Stomach smooth muscle (tissue), 2 donors: Measurements from ENCODE around the gene CCDC88B.

ENCODE experiments used
- H3K27ac ChIP-seq: one replicate; pipeline ENCODE4 v1.7.0; 2013; ENCODE audit warnings: mild to moderate bottlenecking, low read length, inconsistent platforms
- H3K27me3 ChIP-seq, 2 donors: one replicate each; pipeline ENCODE4 v1.7.0; 2013; ENCODE audit warnings: low read length in 2 of 2; ENCODE audit not compliant: insufficient read depth in 2 of 2, control insufficient read depth in 1 of 2
- H3K36me3 ChIP-seq, 2 donors: one replicate each; pipeline ENCODE4 v1.7.0; 2013; ENCODE audit warnings: low read length in 2 of 2; ENCODE audit not compliant: control insufficient read depth in 2 of 2, insufficient read depth in 2 of 2
- H3K4me1 ChIP-seq: one replicate; pipeline ENCODE4 v1.7.0; 2013; ENCODE audit warnings: low read length; ENCODE audit not compliant: control insufficient read depth, insufficient read depth
- H3K4me3 ChIP-seq, 2 donors: one replicate each; pipeline ENCODE4 v1.7.0; 2013; ENCODE audit warnings: low read length in 2 of 2
- H3K9ac ChIP-seq, 2 donors: one replicate each; pipeline ENCODE4 v1.7.0; 2013; ENCODE audit warnings: low read length in 2 of 2, mild to moderate bottlenecking in 1 of 2
- H3K9me3 ChIP-seq, 2 donors: one replicate each; pipeline ENCODE4 v1.7.0; 2013; ENCODE audit warnings: low read length in 2 of 2; ENCODE audit not compliant: control insufficient read depth in 2 of 2
- donor health status: healthy.
- donor health status: Pancreatic carcinoma.

Gene CCDC88B

GRCh38 chr11:64324692-64325469 is 15.1 kb upstream of the CCDC88B start:
- no peak overlapping the region for H3K27ac ChIP-seq
- no peaks in the 10 kb centered on the region for H3K27me3 ChIP-seq
- peaks cover 2% of the 10 kb centered on the region for H3K4me1 ChIP-seq
- H3K4me3 ChIP-seq = no peak overlapping the region
- H3K9me3 ChIP-seq = no peaks in the 10 kb centered on the region
- H3K9ac ChIP-seq = no peak overlapping the region
- peaks cover 0 to 4% of the 10 kb centered on the region in 2 donors for H3K36me3 ChIP-seq

- Histone ChIP-seq H3K9ac (no peak overlapping the region), H3K27me3 (no peaks in the 10 kb centered on the region), H3K4me1 (peaks cover 8% of the 10 kb centered on the region), H3K9me3 (no peaks in the 10 kb centered on the region), H3K27ac (no peak overlapping the region), H3K36me3 (no peaks in the 10 kb centered on the region), H3K4me3 (no peak overlapping the region)
These were observed 12.6 kb upstream of the CCDC88B start for GRCh38 chr11:64327375-64327774.

- H3K4me1 ChIP-seq = peaks cover 8% of the 10 kb centered on the region
- no peaks in the 10 kb centered on the region for H3K9me3 ChIP-seq
- H3K36me3 ChIP-seq = no peaks in the 10 kb centered on the region
- no peak overlapping the region for H3K4me3 ChIP-seq
- H3K9ac ChIP-seq = no peak overlapping the region
- H3K27me3 ChIP-seq = no peaks in the 10 kb centered on the region
- no peak overlapping the region for H3K27ac ChIP-seq
These were observed 12.0 kb upstream of the CCDC88B start for GRCh38 chr11:64327993-64328392.

GRCh38 chr11:64330888-64331287 is 9.1 kb upstream of the CCDC88B start:
- Histone ChIP-seq H3K9me3 (no peaks in the 10 kb centered on the region), H3K9ac (no peak overlapping the region), H3K27ac (no peak overlapping the region)

GRCh38 chr11:64331569-64332371 is 8.2 kb upstream of the CCDC88B start:
- Histone ChIP-seq H3K36me3 (no peaks in the 10 kb centered on the region), H3K9ac (no peak overlapping the region), H3K27ac (no peak overlapping the region), H3K4me3 (no peak overlapping the region), H3K4me1 (peaks cover 8% of the 10 kb centered on the region), H3K9me3 (no peaks in the 10 kb centered on the region), H3K27me3 (no peaks in the 10 kb centered on the region)

More at GRCh38 chr11:64330888-64331287, 9.1 kb upstream of the CCDC88B start:
- H3K4me3 ChIP-seq = no peak overlapping the region
- no peaks in the 10 kb centered on the region for H3K27me3 ChIP-seq
- no peaks in the 10 kb centered on the region for H3K36me3 ChIP-seq
- peaks cover 8% of the 10 kb centered on the region for H3K4me1 ChIP-seq

GRCh38 chr11:64333556-64333955 is 6.4 kb upstream of the CCDC88B start:
- no peak overlapping the region for H3K27ac ChIP-seq
- no peak overlapping the region for H3K9ac ChIP-seq
- peaks cover 8% of the 10 kb centered on the region for H3K4me1 ChIP-seq
- H3K4me3 ChIP-seq = no peak overlapping the region
- H3K36me3 ChIP-seq = no peaks in the 10 kb centered on the region
- H3K9me3 ChIP-seq = no peaks in the 10 kb centered on the region
- H3K27me3 ChIP-seq = no peaks in the 10 kb centered on the region

GRCh38 chr11:64334764-64335735 is 5.0 kb upstream of the CCDC88B start:
- Histone ChIP-seq H3K27ac (no peak overlapping the region), H3K9ac (no peak overlapping the region), H3K4me3 (no peak overlapping the region), H3K27me3 (no peaks in the 10 kb centered on the region), H3K9me3 (no peaks in the 10 kb centered on the region), H3K36me3 (no peaks in the 10 kb centered on the region), H3K4me1 (peaks cover 8% of the 10 kb centered on the region)

- Histone ChIP-seq H3K36me3 (no peaks in the 10 kb centered on the region), H3K27ac (no peak overlapping the region), H3K9me3 (no peaks in the 10 kb centered on the region), H3K4me3 (no peak overlapping the region), H3K4me1 (peaks cover 11% of the 10 kb centered on the region), H3K9ac (no peak overlapping the region), H3K27me3 (no peaks in the 10 kb centered on the region)
These were observed 2.3 kb upstream of the CCDC88B start for GRCh38 chr11:64337538-64338249.

- Histone ChIP-seq H3K9ac (no peak overlapping the region), H3K4me3 (no peak overlapping the region), H3K4me1 (peaks cover 11% of the 10 kb centered on the region), H3K27me3 (no peaks in the 10 kb centered on the region), H3K9me3 (no peaks in the 10 kb centered on the region), H3K27ac (no peak overlapping the region), H3K36me3 (no peaks in the 10 kb centered on the region)
These were observed 1.3 kb upstream of the CCDC88B start for GRCh38 chr11:64338716-64339115.

GRCh38 chr11:64339286-64339685 is 718 bp upstream of the CCDC88B start:
- H3K36me3 ChIP-seq = no peaks in the 10 kb centered on the region
- no peaks in the 10 kb centered on the region for H3K27me3 ChIP-seq
- no peaks in the 10 kb centered on the region for H3K9me3 ChIP-seq
- H3K4me3 ChIP-seq = no peak overlapping the region
- peaks cover 11% of the 10 kb centered on the region for H3K4me1 ChIP-seq
- H3K27ac ChIP-seq = no peak overlapping the region
- H3K9ac ChIP-seq = no peak overlapping the region
